ENCODE data around the gene RAD9A.

RAD9A gene

DNA sequence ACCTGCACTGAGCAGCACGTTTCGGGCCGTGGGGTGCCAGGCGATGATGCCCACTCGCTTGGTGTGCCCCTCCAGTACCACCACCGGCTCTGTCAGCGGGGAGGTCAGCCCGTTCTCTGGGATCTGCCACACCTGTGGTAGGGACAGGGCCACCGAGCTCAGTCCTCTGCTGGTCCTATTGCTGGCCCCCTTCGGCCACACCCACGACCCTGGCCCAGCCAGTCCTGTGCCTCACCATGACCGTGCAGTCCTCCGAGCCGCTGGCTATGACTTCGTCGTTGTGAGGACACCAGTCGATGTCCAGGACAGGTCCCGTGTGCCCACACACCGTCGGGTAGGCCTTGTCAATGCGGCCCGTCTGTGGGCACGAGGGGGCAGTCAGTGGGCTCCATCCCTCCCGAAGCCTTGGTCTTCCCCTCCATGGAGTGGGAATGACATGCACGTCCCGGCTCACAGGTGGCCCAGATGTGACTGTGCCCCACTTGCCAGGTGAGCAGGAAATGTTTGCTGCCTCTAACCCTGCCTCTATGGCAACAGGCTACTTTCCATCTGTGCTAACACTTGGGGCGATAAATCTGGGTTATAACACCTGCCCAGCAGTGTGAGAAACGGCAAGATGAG, 50.1 kb downstream of the RAD9A start:
- CTCF ChIA-PET = no interaction called here
- no peak for DNase-seq (ENCODE audit: extremely low spot score)
- POLR2A ChIA-PET = interaction anchor here (0.7 to 1.5 kb wide), 4 partner anchors 13 to 41 kb away, joined by 3 to 7 read pairs (median 4); partner anchors contain the start of genes AIP and RPS6KB2
- no peak for TF ChIP-seq L3MBTL2 (conservative IDR thresholded peaks at IDR 0.05)
- TF ChIP-seq FOXA1 (IDR thresholded peaks at IDR 0.05) = no peak
- TF ChIP-seq NFRKB (IDR thresholded peaks at IDR 0.05) = no peak
- no peak for TF ChIP-seq HDGF (IDR thresholded peaks at IDR 0.05; ENCODE audit: borderline replicate concordance)
- no peak for TF ChIP-seq FOXK2 (IDR thresholded peaks at IDR 0.05)
- no peak for TF ChIP-seq SP1 (IDR thresholded peaks at IDR 0.05)
- TF ChIP-seq LEF1 (IDR thresholded peaks at IDR 0.05; ENCODE audit: borderline replicate concordance) = no peak
- no peak for TF ChIP-seq FOXM1 (IDR thresholded peaks at IDR 0.05; ENCODE audit: borderline replicate concordance)
- no peak for TF ChIP-seq ARNT (IDR thresholded peaks at IDR 0.05)
- no peak for TF ChIP-seq ZNF384 (IDR thresholded peaks at IDR 0.05)
- no peak for TF ChIP-seq CTBP1 (IDR thresholded peaks at IDR 0.05; ENCODE audit: borderline replicate concordance)
- TF ChIP-seq TARDBP (IDR thresholded peaks at IDR 0.05) = no peak
- TF ChIP-seq, protein P1, sequence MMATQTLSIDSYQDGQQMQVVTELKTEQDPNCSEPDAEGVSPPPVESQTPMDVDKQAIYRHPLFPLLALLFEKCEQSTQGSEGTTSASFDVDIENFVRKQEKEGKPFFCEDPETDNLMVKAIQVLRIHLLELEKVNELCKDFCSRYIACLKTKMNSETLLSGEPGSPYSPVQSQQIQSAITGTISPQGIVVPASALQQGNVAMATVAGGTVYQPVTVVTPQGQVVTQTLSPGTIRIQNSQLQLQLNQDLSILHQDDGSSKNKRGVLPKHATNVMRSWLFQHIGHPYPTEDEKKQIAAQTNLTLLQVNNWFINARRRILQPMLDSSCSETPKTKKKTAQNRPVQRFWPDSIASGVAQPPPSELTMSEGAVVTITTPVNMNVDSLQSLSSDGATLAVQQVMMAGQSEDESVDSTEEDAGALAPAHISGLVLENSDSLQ (IDR thresholded peaks at IDR 0.05) = no peak

DNA sequence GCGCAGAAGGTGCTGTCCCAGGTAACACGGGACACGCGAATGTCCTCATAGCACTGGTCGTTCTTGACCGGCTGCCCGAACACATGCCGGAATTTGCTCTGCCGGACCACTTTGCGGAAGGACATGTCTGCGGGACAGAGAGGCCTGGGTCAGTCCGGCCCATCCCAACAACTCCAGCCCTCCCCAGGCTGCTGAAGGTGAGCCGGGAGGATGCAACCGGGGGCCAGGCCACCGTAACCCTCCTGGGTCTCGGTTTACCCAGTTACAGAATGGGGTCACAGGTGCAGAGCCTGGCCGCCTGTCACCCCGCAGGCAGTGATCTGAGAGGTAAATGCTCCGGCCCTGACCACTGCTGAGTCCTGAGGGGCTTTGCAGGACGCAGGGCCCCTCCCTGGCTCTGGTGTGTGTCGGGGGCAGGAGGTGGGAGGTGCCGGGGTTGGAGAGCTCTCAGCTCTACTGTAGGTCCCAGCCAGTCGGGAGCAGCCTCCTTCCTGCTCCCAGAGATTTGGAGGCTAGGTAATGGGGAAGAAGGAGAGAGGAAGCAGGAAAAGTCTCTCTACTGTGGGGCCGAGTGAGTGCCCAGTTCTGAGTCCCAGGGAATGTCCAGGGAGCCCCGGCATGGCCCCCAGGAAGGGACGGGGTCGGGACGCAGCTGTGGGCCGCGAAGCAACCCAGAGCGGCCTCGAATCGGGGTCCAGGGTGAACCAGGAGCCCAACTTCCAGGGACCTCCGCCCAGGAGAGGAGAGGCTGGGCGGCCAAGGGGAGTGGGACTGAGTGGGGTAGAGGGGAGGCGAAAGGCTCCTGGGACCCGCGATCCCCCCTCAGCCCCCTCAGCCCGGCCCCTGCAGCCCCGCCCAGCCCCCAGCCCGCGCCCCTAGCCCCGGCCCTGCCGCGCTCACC, 51.0 kb downstream of the RAD9A start:
- POLR2A ChIA-PET = interaction anchor here (0.5 to 0.9 kb wide), 4 partner anchors 14 to 65 kb away, joined by 3 to 6 read pairs (median 3); partner anchors contain the start of genes CDK2AP2, PPP1CA and RPS6KB2

DNA sequence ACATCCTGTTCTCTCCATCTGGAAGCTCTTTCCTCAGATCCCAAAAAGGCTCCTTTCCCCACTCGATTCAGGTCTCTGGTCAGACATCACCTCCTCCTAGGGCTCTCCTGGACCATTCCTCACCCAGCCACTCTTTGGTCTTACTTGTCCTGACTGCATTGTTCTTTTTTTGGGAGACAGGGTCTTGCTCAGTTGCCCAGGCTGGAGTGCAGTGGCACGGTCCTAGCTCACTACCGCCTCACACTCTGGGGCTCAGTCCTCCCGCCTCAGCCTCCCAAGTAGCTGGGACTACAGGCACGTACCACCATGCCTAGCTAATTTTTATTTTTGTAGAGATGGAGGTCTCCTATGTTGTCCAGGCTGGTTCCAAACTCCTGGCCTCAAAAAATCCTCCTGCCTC, 53.7 kb downstream of the RAD9A start:
- DNase-seq (ENCODE audit: extremely low spot score) = no peak
- CTCF ChIA-PET = no interaction called here
- POLR2A ChIA-PET = no interaction called here
- TF ChIP-seq LEF1 (IDR thresholded peaks at IDR 0.05; ENCODE audit: borderline replicate concordance) (no peak), FOXA1 (IDR thresholded peaks at IDR 0.05) (no peak), CTBP1 (IDR thresholded peaks at IDR 0.05; ENCODE audit: borderline replicate concordance) (no peak), ELF4 (IDR thresholded peaks at IDR 0.05) (no peak), FOXK2 (IDR thresholded peaks at IDR 0.05) (no peak), ARNT (IDR thresholded peaks at IDR 0.05) (no peak), TARDBP (IDR thresholded peaks at IDR 0.05) (no peak)

More for the DNA sequence above, 51.0 kb downstream of the RAD9A start:
- CTCF ChIA-PET = no interaction called here
- peak; percentile 37 for DNase-seq (ENCODE audit: extremely low spot score)
- TF ChIP-seq BHLHE40 (IDR thresholded peaks at IDR 0.05; ENCODE audit: borderline replicate concordance) (no peak), TARDBP (IDR thresholded peaks at IDR 0.05) (no peak), ELF4 (IDR thresholded peaks at IDR 0.05) (no peak), HDGF (IDR thresholded peaks at IDR 0.05; ENCODE audit: borderline replicate concordance) (no peak), FOXM1 (IDR thresholded peaks at IDR 0.05; ENCODE audit: borderline replicate concordance) (no peak), NFRKB (IDR thresholded peaks at IDR 0.05) (no peak), FOXA1 (IDR thresholded peaks at IDR 0.05) (no peak), ZNF384 (IDR thresholded peaks at IDR 0.05) (no peak), ARNT (IDR thresholded peaks at IDR 0.05) (no peak), SUZ12 (IDR thresholded peaks at IDR 0.05) (no peak), CTBP1 (IDR thresholded peaks at IDR 0.05; ENCODE audit: borderline replicate concordance) (no peak), SP1 (IDR thresholded peaks at IDR 0.05) (no peak), FOXK2 (IDR thresholded peaks at IDR 0.05) (no peak), L3MBTL2 (conservative IDR thresholded peaks at IDR 0.05) (no peak), LEF1 (IDR thresholded peaks at IDR 0.05; ENCODE audit: borderline replicate concordance) (no peak)
- TF ChIP-seq, protein P1 (IDR thresholded peaks at IDR 0.05) = no peak

All from HEK293T (cell line).